Upper lobe of right lung (tissue), 1 donor: ENCODE results near the gene STAT3. TPM values are rescaled to one million over a fixed set of nuclear protein-coding genes. Genes with fewer than 3 reads are reported as not detected.
"Not testable (repeated sequence)": the region's sequence is repeated elsewhere in the genome, so short reads cannot be mapped to it uniquely, and the experiment has no call there.

Source experiments
- ATAC-seq: fragments of 200-7000 bp; cut with Tn5 transposase; one replicate; pipeline ENCODE4 v1.9.1; 2020; ENCODE audit warnings: mild to moderate bottlenecking, moderate library complexity
- DNase-seq: peaks from one replicate; pipeline ENCODE4 v3.0.0-alpha.2; 2020
- H3K27ac ChIP-seq: fragments of 200-600 bp; one replicate; pipeline ENCODE4 v1.8.0; 2022
- H3K27me3 ChIP-seq: fragments of 200-600 bp; one replicate; pipeline ENCODE4 v1.8.0; 2022; ENCODE audit warnings: mild to moderate bottlenecking
- H3K36me3 ChIP-seq: fragments of 200-600 bp; one replicate; pipeline ENCODE4 v1.8.0; 2022
- H3K4me1 ChIP-seq: fragments of 200-600 bp; one replicate; pipeline ENCODE4 v1.8.0; 2022
- H3K4me3 ChIP-seq: fragments of 200-600 bp; one replicate; pipeline ENCODE4 v1.8.0; 2022; ENCODE audit warnings: mild to moderate bottlenecking
- H3K9me3 ChIP-seq: fragments of 200-600 bp; one replicate; pipeline ENCODE4 v1.8.0; 2022
- intact Hi-C: fragments of 100-400 bp; cut with DNase I; formaldehyde crosslinking; loops from one replicate; pipeline ENCODE4 v1.11.0; 2022
- total RNA-seq: library from RNA; stranded (reverse); fragmentation: NEBNext Ultra II Directional; extraction: Animal tissue kit (Norgen Biotek cat#: 25700); gene quantifications from one replicate; pipeline ENCODE4 v1.2.1, GENCODE V29; 2021
- TF ChIP-seq, protein P1 (sequence below): fragments of 200-600 bp; IDR thresholded peaks from one replicate; pipeline ENCODE4 v1.8.0; 2022; ENCODE audit warnings: antibody characterized with exemption
- donor health status: DM: no; HTN: yes; CAD: no; lungs with severe emphysema.

Gene STAT3
- total RNA-seq, 1 donor from 2014 or later, result 309 TPM

DNA sequence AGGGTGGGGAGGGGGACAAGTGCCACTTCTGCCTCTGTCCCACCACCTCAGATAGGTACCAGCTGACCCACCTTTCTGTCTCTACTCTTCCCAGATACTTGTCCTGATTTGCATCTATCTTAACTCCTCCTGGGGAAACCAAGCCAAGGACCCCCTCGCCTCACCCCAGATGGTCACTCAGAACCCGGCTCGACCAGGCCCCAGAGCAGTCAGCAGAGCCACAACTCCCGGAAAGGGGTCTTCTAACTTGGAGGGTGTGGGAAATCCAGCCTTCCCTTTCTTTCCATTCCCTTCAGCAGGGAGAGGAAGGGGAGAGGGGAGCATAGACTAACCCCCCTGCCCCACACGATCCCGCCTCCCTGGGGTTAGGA, 32.9 kb upstream of the STAT3 start:
- ATAC-seq (no peak), DNase-seq (no peak)
- Histone ChIP-seq H3K36me3 (no peaks in the 10 kb centered on the region), H3K4me3 (peak overlapping the region; percentile 88), H3K9me3 (no peaks in the 10 kb centered on the region), H3K4me1 (peaks cover 21% of the 10 kb centered on the region), H3K27me3 (no peaks in the 10 kb centered on the region), H3K27ac (peak overlapping the region; percentile 91)
- intact Hi-C loops, result no loop called here
- TF ChIP-seq, protein P1, sequence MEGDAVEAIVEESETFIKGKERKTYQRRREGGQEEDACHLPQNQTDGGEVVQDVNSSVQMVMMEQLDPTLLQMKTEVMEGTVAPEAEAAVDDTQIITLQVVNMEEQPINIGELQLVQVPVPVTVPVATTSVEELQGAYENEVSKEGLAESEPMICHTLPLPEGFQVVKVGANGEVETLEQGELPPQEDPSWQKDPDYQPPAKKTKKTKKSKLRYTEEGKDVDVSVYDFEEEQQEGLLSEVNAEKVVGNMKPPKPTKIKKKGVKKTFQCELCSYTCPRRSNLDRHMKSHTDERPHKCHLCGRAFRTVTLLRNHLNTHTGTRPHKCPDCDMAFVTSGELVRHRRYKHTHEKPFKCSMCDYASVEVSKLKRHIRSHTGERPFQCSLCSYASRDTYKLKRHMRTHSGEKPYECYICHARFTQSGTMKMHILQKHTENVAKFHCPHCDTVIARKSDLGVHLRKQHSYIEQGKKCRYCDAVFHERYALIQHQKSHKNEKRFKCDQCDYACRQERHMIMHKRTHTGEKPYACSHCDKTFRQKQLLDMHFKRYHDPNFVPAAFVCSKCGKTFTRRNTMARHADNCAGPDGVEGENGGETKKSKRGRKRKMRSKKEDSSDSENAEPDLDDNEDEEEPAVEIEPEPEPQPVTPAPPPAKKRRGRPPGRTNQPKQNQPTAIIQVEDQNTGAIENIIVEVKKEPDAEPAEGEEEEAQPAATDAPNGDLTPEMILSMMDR, result no peak

DNA sequence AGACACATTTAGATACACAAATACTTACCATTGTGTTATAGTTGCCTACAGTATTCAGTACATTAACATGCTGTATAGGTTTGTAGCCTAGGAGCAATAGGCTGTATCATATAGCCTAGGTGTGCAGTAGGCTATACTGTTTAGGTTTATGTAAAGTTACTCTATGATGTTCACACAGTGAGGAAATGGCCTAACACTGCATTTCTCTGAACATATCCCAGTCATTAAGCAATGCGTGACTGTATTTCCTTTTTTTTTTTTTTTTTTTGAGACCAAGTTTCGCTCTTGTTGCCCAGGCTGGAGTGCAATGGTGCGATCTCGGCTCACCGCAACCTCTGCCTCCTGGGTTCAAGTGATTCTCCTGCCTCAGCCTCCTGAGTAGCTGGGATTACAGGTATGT, 29.7 kb upstream of the STAT3 start:
- H3K9me3 ChIP-seq, ATAC-seq, H3K27me3 ChIP-seq, H3K4me3 ChIP-seq, H3K27ac ChIP-seq, intact Hi-C loops, H3K36me3 ChIP-seq, DNase-seq: not testable (repeated sequence)
- H3K4me1 ChIP-seq, result peaks cover 40% of the 10 kb centered on the region

DNA sequence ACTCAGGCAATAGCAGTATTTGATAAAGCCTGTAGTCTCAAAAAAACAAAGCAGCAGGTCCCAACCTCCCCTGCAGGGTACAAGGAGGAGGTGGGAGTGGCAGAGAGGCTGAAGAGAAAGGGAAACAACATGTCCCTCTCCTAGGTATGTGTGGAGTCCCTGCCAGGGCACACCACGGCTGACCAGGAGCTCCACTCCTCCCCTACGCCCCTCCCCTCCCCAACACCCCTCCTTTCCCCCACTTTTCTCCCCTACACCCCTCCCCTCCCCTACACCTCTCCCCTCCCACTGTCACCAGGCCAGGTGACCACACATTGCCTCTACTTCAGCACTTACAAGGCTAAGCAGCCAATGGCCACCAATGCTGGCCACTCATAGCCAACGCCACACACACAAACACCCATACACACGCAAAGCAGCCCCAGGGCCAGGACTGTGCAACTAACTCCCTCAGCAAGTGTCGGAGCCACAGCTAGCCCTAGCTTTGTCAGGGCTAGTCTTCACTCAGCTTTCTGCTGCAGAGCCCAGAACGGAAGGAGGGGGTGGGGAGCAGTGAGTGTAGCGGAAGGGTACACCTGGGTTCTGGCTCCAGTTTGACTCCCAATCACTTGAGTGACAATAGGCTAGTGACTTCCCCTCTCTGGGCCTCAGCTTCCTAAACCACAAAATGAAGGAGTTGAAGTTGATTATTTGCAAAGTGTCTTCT, 26.6 kb upstream of the STAT3 start:
- intact Hi-C loops, result no loop called here
- Histone ChIP-seq H3K4me3 (peak overlapping the region; percentile 14), H3K36me3 (no peaks in the 10 kb centered on the region), H3K27ac (peak overlapping the region; percentile 72), H3K27me3 (no peaks in the 10 kb centered on the region), H3K4me1 (peaks cover 58% of the 10 kb centered on the region), H3K9me3 (no peaks in the 10 kb centered on the region)
- ATAC-seq (peak; percentile 79), DNase-seq (peak; percentile 75)
- TF ChIP-seq, protein P1, result no peak

DNA sequence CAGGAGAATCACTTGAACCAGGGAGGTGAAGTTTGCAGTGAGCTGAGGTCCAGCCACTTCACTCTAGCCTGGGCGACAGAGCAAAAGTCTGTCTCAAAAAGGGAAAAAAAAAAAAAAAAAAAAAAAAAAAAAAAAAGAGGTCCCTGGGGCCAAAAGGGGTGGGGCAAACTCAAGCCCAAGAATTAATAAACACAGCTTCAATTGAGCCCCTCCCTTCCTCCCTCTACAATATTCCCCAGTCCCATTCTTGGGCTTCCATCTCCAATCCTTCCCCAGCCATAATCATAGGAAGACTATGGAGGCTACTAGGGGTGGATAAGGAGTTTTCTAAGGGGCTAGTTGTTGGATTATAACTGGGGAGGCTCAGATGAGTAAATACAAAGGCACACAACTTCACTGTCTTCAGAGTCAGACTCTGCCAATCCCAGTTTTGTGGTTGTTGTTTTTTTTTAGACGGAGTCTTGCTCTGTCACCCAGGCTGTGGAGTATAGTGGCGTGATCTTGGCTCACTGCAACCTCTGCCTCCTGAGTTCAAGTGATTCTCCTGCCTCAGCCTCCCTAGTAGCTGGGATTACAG, 25.3 kb upstream of the STAT3 start:
- TF ChIP-seq, protein P1, result no peak
- ATAC-seq (no peak), DNase-seq (no peak)
- H3K27ac ChIP-seq, result no peak overlapping the region
- H3K4me3 ChIP-seq, result no peak overlapping the region
- H3K4me1 ChIP-seq, result peaks cover 67% of the 10 kb centered on the region
- no peaks in the 10 kb centered on the region for H3K27me3 ChIP-seq
- intact Hi-C loops, result no loop called here
- no peaks in the 10 kb centered on the region for H3K9me3 ChIP-seq
- no peaks in the 10 kb centered on the region for H3K36me3 ChIP-seq

DNA sequence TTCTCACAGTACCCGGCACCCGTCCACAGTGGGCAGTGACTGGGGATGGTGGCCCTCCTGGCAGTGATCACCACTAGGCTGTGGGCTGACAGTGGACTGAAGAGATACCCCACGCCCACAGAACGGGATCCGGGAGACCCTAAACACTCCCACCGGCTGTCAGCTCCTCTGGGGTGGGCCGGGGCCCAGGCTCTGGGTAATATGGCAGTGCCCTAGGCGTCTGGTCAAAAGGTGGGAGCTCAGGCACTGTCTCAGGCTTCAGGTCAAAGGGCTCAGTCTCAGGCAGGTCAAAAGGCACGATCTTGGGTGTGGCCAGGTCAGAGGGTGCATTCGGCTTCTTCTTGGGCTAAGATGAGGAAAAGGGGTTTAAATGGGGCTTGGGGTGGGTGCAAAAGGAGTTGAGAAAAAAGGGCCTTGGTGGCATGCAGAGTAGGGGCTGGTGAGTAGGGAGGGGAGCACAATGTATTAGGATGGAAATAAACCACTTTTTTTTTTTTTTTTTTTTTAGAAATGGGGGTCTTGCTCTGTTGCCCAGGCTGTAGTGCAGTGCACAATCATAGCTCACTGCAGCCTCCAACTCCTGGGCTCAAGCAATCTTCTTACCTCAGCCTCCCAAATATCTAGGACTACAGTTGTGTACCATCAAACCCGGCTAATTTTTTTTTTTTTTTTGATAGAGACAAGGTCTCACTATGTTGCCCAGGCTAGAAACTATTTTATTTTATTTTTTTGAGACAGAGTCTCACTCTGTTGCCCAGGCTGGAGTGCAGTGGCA, 23.9 kb upstream of the STAT3 start:
- DNase-seq, result no peak

More for the DNA sequence above, 23.9 kb upstream of the STAT3 start:
- TF ChIP-seq, protein P1, result no peak
- Histone ChIP-seq H3K4me3 (no peak overlapping the region), H3K27ac (peak overlapping the region; percentile 79), H3K9me3 (no peaks in the 10 kb centered on the region), H3K4me1 (peaks cover 74% of the 10 kb centered on the region), H3K27me3 (no peaks in the 10 kb centered on the region), H3K36me3 (no peaks in the 10 kb centered on the region)
- intact Hi-C loops, result no loop called here
- no peak for ATAC-seq
